ENCODE results near the gene GARS1.

The GARS1 gene

GRCh38 chr7:30657131-30657530 is 62.5 kb downstream of the GARS1 start:
- DNase-seq = no peak

GRCh38 chr7:30658479-30659074 is 63.9 kb downstream of the GARS1 start:
- DNase-seq = no peak

GRCh38 chr7:30659312-30659711 is 64.6 kb downstream of the GARS1 start:
- DNase-seq = peak; percentile 41

- no peak for DNase-seq
Observed at GRCh38 chr7:30660331-30661255, 65.9 kb downstream of the GARS1 start.

- DNase-seq = no peak
Observed at GRCh38 chr7:30661926-30662325, 67.2 kb downstream of the GARS1 start.

- no peak for DNase-seq
Observed at GRCh38 chr7:30662431-30662939, 67.8 kb downstream of the GARS1 start.

GRCh38 chr7:30663414-30663813 is 68.7 kb downstream of the GARS1 start:
- no peak for DNase-seq

- no peak for DNase-seq
Observed at GRCh38 chr7:30664184-30664885, 69.7 kb downstream of the GARS1 start.

- DNase-seq = no peak
Observed at GRCh38 chr7:30665043-30665442, 70.4 kb downstream of the GARS1 start.

- DNase-seq = no peak
Observed at GRCh38 chr7:30665449-30665848, 70.8 kb downstream of the GARS1 start.

- no peak for DNase-seq
Observed at GRCh38 chr7:30667172-30667571, 72.5 kb downstream of the GARS1 start.

- DNase-seq = no peak
Observed at GRCh38 chr7:30668102-30668501, 73.4 kb downstream of the GARS1 start.

GRCh38 chr7:30671793-30672465 is 77.3 kb downstream of the GARS1 start:
- DNase-seq = peak; percentile 76

- no peak for DNase-seq
Observed at GRCh38 chr7:30674420-30674819, 79.7 kb downstream of the GARS1 start.

- no peak for DNase-seq
Observed at GRCh38 chr7:30674876-30675275, 80.2 kb downstream of the GARS1 start.

GRCh38 chr7:30678805-30679204 is 84.1 kb downstream of the GARS1 start:
- no peak for DNase-seq

- no peak for DNase-seq
Observed at GRCh38 chr7:30679664-30680063, 85.0 kb downstream of the GARS1 start.

- DNase-seq = no peak
Observed at GRCh38 chr7:30681331-30681797, 86.7 kb downstream of the GARS1 start.

- DNase-seq = no peak
Observed at GRCh38 chr7:30681815-30682211, 87.1 kb downstream of the GARS1 start.

GRCh38 chr7:30682212-30683083 is 87.8 kb downstream of the GARS1 start, which contains the start of gene CRHR2:
TSS of gene CRHR2 (minus strand) at chr7:30682456. CDS start at chr7:30682280, 176 bp downstream.
- no peak for DNase-seq

- no peak for DNase-seq
Observed at GRCh38 chr7:30683306-30683705, 88.6 kb downstream of the GARS1 start.
